SK-N-SH (cell line): ENCODE results near the gene DOCK3.

Source experiments
- CHD2 ChIP-seq: fragments of 150-350 bp; IDR thresholded peaks from 2 replicates; pipeline ENCODE4 v1.6.1; 2018; ENCODE audit warnings: low read length; ENCODE audit not compliant: partially characterized antibody
- ELF1 ChIP-seq: IDR thresholded peaks from 2 replicates; pipeline ENCODE4 v1.4.0; 2012
- EP300 ChIP-seq, 2 experiments: IDR thresholded peaks; 2 replicates each; pipeline versions ENCODE4 v1.4.0 to v1.6.1; 2012; ENCODE audit warnings: borderline replicate concordance in 1 of 2, low read depth in 1 of 2, low read length in 1 of 2
- EZH2phosphoT487 ChIP-seq: fragments of 200-600 bp; sonication (generic); IDR thresholded peaks from 2 replicates; pipeline ENCODE4 v1.6.1; 2017; ENCODE audit warnings: low read depth, mixed run types, mild to moderate bottlenecking, antibody characterized with exemption, moderate library complexity, borderline replicate concordance
- JUND ChIP-seq: IDR thresholded peaks from 2 replicates; pipeline ENCODE4 v1.4.0; 2012
- NRF1 ChIP-seq: IDR thresholded peaks from 2 replicates; pipeline ENCODE4 v1.6.1; 2012; ENCODE audit warnings: low read depth, mild to moderate bottlenecking, low read length
- POLR2AphosphoS5 ChIP-seq: IDR thresholded peaks from 2 replicates; pipeline ENCODE4 v1.6.1; 2012; ENCODE audit warnings: low read depth, low read length
- RFX5 ChIP-seq: IDR thresholded peaks from 2 replicates; pipeline ENCODE4 v1.6.1; 2012; ENCODE audit warnings: mild to moderate bottlenecking, improper control_type of control experiment, low read length
- RXRA ChIP-seq: IDR thresholded peaks from 2 replicates; pipeline ENCODE4 v1.4.0; 2012; ENCODE audit warnings: low read depth, mild to moderate bottlenecking, borderline replicate concordance
- TF ChIP-seq, protein P1 (sequence below): fragments of 200-600 bp; sonication (generic); IDR thresholded peaks from 2 replicates; pipeline ENCODE4 v1.6.1; 2017; ENCODE audit warnings: antibody characterized with exemption, mild to moderate bottlenecking, moderate library complexity
- TF ChIP-seq, protein P2 (sequence below): IDR thresholded peaks from 2 replicates; pipeline ENCODE4 v1.6.1; 2012; ENCODE audit warnings: mild to moderate bottlenecking, low read depth, low read length, moderate library complexity

DNA sequence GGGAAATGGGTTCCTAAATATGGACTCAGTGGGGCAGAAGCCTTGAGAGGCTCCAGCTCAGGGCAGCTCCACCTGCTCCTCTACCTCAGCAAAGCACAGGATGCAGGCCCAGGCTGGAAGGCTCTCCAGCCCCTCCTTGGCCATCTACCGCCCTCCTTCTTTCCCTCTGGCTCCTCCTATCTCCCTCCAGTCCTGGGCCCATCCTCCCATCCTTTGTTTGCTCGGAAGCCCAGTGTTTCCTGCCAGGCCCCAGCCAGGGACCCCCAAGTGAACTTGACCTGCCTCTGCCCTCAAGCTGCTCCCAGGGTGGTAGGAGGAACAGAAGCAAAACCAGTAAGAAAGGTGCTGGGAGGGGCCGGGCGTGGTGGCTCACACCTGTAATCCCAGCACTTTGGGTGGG is 37.7 kb upstream of the DOCK3 start:
- no peak for TF ChIP-seq CHD2
- TF ChIP-seq, protein P1, sequence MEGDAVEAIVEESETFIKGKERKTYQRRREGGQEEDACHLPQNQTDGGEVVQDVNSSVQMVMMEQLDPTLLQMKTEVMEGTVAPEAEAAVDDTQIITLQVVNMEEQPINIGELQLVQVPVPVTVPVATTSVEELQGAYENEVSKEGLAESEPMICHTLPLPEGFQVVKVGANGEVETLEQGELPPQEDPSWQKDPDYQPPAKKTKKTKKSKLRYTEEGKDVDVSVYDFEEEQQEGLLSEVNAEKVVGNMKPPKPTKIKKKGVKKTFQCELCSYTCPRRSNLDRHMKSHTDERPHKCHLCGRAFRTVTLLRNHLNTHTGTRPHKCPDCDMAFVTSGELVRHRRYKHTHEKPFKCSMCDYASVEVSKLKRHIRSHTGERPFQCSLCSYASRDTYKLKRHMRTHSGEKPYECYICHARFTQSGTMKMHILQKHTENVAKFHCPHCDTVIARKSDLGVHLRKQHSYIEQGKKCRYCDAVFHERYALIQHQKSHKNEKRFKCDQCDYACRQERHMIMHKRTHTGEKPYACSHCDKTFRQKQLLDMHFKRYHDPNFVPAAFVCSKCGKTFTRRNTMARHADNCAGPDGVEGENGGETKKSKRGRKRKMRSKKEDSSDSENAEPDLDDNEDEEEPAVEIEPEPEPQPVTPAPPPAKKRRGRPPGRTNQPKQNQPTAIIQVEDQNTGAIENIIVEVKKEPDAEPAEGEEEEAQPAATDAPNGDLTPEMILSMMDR: no peak
- no peak for TF ChIP-seq JUND
- TF ChIP-seq ELF1: no peak
- no peak for TF ChIP-seq EZH2phosphoT487
- TF ChIP-seq RFX5: no peak
- no peak for TF ChIP-seq RXRA
- no peak for TF ChIP-seq NRF1
- TF ChIP-seq EP300 (IDR thresholded peaks at IDR 0.05; ENCODE audit: borderline replicate concordance in 1 of 2, low read depth in 1 of 2, low read length in 1 of 2): no peak
- TF ChIP-seq POLR2AphosphoS5: no peak
- TF ChIP-seq, protein P2, sequence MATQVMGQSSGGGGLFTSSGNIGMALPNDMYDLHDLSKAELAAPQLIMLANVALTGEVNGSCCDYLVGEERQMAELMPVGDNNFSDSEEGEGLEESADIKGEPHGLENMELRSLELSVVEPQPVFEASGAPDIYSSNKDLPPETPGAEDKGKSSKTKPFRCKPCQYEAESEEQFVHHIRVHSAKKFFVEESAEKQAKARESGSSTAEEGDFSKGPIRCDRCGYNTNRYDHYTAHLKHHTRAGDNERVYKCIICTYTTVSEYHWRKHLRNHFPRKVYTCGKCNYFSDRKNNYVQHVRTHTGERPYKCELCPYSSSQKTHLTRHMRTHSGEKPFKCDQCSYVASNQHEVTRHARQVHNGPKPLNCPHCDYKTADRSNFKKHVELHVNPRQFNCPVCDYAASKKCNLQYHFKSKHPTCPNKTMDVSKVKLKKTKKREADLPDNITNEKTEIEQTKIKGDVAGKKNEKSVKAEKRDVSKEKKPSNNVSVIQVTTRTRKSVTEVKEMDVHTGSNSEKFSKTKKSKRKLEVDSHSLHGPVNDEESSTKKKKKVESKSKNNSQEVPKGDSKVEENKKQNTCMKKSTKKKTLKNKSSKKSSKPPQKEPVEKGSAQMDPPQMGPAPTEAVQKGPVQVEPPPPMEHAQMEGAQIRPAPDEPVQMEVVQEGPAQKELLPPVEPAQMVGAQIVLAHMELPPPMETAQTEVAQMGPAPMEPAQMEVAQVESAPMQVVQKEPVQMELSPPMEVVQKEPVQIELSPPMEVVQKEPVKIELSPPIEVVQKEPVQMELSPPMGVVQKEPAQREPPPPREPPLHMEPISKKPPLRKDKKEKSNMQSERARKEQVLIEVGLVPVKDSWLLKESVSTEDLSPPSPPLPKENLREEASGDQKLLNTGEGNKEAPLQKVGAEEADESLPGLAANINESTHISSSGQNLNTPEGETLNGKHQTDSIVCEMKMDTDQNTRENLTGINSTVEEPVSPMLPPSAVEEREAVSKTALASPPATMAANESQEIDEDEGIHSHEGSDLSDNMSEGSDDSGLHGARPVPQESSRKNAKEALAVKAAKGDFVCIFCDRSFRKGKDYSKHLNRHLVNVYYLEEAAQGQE: no peak
